HL-60 (cell line): Measurements from ENCODE around the gene ISYNA1.

Experiments
- GABPA ChIP-seq: IDR thresholded peaks from 2 replicates; pipeline ENCODE4 v1.6.1; 2012; ENCODE audit warnings: low read depth
- POLR2AphosphoS5 ChIP-seq: IDR thresholded peaks from 2 replicates; pipeline ENCODE4 v1.6.1; 2012; ENCODE audit warnings: low read depth
- TF ChIP-seq, protein P1 (sequence below): IDR thresholded peaks from one replicate; pipeline ENCODE4 v1.5.1; 2011; ENCODE audit warnings: low read length, control low read depth, inconsistent platforms; ENCODE audit not compliant: insufficient read depth

DNA sequence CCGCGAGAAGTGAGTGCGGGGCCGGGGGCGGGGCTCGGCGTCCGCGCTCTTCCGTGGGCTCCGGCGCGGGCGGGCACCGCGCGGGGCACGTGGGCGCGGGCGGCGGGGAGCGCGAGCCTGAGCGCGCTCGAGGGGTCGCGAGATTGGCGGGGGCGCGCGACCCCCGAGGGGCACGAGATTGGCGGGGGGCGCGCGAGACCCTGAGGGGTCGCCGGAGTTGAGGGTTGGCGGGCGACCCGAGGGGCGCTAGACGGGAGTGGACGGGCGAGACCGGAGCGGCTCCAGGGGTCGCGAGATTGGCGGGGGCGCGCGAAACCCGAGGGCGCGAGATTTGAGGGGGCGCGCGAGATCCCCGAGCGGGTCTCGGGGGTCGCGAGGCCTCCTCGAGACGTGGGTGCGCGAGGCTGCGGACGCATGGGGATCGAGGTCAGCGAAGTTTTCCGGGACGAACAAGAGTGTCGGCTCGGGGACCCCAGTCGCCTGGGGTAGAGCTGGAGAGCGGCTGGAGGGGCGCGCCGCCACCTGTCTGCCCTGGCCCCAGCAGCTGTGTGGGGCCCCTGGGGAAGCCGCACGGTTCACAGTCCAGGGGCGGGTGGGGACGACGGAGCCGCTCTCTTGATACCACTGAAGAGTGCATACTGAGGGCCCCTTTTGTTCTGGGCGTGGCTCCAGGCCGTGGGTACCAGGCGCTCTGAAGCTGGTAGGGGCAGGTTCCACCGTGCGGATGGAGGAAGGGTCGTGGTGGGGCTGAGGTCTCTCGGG, 18.1 kb downstream of the ISYNA1 start:
- TF ChIP-seq, protein P1, sequence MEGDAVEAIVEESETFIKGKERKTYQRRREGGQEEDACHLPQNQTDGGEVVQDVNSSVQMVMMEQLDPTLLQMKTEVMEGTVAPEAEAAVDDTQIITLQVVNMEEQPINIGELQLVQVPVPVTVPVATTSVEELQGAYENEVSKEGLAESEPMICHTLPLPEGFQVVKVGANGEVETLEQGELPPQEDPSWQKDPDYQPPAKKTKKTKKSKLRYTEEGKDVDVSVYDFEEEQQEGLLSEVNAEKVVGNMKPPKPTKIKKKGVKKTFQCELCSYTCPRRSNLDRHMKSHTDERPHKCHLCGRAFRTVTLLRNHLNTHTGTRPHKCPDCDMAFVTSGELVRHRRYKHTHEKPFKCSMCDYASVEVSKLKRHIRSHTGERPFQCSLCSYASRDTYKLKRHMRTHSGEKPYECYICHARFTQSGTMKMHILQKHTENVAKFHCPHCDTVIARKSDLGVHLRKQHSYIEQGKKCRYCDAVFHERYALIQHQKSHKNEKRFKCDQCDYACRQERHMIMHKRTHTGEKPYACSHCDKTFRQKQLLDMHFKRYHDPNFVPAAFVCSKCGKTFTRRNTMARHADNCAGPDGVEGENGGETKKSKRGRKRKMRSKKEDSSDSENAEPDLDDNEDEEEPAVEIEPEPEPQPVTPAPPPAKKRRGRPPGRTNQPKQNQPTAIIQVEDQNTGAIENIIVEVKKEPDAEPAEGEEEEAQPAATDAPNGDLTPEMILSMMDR: no peak
- TF ChIP-seq POLR2AphosphoS5 (no peak), GABPA (no peak)
